Hematopoietic multipotent progenitor cell treated with erythropoietin and hydrocortisone succinate and interleukin-3 and kit ligand, for 17 days (in vitro differentiated cells): ENCODE data around the gene ADD1.

ENCODE experiments used
- DNase-seq: peaks from one replicate; pipeline ENCODE4 v3.0.0-alpha.2; 2015; ENCODE audit warnings: low spot score

The ADD1 gene

DNA sequence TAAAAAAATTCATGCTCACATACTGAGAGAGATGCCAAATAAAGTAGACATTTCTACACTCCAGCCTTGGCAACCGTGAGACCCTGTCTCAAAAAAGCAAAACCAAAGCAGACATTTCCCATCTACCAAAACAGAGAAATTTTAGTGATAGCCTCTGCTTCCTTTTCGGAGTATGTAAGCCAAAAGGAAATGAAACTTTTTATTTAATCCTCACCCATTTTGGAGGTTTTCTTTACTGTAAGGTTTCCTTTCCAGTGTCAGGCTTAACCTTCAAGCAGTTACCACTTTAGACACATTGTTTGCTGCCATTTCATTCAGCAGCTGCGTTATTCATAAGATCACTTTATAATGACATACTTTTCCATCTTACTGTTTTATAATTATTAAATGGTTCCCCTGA is 15.9 kb downstream of the ADD1 start:
- no peak for DNase-seq

DNA sequence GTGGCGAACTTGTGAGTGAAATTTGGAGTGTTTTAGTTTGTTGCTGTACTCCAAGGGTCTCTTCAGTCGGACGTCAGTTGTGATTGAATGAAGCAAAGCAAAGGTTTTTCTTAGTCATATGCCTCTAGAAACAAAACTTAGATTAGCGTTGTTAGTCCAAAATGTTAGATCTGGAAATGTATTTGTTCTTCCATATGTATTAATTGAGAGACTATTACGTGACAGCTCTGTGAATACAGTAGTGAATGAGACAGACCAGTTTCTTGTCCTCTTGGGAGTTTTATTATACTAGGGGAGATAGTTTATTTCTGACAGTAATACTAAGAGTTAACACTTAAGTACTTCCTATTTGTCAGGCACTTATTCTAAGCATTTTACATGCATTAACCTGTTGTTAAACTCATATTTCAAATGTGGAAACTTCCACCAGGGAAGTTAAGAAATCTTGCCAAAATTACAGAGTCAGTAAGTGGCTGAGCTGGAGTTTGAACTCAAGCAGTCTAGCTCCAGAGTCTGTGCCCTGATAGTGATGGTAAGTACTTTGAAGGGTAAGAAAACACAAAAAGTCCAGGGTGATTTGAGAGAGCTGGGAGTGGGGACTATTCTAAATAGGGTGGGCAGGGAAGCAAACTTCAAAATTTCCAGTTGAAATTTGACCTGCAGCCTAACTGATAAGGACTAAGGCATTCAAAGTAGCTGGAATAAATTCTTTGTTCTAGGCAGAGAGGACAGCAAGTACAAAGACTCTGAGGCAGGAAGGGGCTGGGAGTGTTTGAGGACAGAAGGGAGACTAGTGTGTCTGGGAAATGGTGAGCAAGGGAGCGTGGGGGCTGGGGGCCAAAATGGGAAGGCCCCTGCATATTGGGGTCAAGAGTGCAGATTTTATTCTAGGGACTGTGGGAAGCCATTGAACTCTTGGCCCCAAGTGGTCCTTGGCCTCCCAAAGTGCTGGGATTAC is 17.0 kb downstream of the ADD1 start:
- no peak for DNase-seq

DNA sequence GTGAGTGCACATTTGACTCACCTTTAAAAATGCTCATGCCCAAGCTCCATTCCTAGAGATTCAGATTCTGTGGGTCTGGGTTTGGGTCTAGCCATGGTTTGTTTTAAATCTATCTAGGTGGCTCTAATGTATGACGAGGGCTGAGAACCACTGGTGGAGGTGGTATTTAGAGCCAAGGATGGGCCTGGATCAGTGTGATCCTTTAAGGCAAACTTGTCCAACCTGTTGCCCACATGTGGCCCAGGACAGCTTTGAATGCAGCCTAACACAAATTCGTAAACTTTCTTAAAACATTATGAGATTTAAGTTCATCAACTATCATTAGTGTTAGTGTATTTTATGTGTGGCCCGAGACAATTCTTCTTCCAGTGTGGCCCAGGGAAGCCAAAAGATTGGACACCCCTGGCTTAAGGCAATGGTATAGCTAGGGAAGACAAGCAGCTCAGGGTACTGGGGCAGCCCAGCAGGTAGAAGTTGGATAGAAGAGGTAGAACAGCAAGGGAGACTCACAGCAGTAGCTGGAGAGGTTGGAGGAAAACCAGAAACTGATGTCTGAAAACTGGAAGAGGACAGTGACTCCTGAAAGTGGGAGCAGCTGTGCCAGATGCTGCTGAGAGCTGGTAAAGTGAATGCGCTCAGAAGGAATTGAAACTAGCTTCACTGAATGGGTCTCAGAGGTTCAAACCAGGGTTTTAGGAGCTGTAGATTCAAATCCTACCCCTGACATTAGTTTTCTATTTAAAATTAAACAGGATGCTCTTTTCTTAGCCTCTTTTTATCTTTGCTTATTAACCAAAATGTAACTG is 18.2 kb downstream of the ADD1 start:
- DNase-seq, result no peak

DNA sequence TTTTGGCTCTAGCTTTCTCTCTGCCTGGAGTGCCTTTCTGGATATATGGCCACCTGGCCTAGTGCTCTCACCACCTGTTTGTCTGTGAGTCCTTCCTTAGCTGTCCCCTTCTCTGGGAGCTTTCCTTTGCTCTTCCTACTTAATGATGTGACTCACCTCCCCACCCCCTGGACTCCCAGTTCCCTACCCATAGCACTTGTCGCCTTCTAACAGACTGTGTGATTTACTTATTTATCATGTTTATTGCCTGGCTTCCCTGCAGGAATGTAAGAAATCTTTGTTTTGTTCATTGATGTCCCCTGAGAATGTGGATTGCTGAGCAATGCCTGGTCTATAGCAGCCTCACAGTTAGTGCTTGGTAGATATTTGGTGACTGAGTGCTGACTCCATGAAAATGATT is 18.9 kb downstream of the ADD1 start:
- DNase-seq, result no peak

DNA sequence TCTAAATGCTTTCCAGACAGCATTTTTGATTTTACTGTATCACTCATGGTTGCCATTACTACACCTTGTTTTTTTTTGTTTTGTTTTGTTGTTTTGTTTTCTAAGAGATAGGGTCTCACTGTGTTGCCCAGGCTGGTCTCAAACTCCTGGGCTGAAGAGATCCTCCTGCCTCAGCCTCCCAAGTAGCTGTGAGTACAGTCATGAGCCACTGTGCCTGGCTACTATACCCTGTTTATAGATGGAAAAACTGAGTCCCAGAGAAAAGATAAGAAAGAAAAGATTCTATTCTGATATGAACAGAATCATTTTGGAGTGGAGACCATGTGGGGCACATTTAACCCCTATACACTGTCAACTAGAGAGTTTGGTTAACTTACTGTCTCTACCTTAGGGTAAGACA is 20.0 kb downstream of the ADD1 start:
- DNase-seq, result no peak

DNA sequence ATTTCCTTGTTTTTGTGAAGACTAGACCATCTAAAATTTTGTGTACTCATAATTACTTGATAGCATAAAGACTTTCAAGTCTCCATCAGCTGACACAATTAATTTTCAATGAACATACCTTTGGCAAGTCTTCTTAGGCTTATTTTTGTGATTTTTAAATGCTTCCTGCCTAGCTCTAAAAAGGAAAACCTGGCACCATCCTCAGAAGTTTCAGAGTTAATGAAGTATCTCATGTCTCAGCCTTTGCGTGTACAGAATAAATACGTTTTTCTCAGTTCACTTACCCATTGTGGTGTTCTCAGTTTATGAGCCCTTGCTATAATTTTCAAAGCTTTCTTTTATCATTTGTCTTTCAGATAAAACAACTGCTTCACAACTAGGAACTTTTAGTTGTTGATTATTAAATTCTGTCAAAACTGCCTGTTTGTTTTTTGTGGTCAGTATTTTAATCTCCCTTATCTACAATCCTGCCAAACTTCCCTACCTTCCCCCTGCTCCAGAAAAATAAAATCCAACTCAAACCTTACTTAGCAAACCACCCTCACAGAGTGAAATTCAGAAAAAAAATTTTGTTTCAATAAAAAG is 21.6 kb downstream of the ADD1 start:
- DNase-seq, result no peak

DNA sequence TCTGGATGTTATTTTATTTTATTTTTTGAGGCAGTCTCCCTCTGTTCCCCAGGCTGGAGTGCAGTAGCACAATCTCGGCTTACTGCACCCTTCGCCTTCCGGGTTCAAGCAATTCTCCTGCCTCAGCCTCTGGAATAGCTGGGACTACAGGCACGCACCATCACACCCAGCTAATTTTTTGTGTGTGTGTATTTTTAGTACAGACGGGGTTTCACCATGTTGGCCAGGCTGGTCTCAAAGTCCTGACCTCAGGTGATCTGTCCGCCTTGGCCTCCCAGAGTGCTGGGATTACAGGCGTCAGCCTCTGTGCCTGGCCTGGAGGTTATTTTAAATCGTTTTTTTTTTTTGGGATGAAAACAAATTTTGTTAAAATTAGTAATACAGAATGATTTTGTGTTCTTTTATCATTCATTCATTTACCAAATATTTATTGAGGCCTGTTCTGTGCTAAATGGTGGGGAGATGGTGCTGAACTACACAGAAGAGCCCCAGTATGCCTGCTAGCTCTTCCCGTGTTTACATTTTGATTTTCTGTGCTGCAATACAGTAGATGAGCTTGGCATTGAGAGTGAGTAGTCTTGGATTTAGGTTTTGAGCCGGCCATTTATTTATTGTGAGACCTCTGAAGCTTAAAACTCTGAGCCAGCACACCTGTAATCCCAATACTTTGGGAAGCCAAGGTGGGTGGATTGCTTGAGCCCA is 22.7 kb downstream of the ADD1 start:
- no peak for DNase-seq

DNA sequence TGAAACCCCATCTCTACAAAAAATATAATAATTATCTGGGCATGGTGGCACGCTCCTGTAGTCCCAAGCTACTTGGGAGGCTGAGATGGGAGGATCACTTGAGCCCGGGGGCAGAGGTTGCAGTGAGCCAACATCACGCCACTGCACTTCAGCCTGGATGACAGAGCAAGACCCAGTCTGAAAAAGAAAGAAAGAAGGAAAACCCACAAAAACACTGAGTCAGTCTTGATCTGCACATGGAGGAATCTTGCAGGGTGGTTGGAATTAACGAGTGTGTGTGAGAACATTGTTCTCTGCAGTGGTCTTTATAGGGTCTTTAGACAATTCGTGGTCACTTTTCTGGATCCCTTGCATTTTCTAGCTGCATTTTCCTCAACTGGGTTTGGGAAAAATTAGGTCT is 23.2 kb downstream of the ADD1 start:
- no peak for DNase-seq

DNA sequence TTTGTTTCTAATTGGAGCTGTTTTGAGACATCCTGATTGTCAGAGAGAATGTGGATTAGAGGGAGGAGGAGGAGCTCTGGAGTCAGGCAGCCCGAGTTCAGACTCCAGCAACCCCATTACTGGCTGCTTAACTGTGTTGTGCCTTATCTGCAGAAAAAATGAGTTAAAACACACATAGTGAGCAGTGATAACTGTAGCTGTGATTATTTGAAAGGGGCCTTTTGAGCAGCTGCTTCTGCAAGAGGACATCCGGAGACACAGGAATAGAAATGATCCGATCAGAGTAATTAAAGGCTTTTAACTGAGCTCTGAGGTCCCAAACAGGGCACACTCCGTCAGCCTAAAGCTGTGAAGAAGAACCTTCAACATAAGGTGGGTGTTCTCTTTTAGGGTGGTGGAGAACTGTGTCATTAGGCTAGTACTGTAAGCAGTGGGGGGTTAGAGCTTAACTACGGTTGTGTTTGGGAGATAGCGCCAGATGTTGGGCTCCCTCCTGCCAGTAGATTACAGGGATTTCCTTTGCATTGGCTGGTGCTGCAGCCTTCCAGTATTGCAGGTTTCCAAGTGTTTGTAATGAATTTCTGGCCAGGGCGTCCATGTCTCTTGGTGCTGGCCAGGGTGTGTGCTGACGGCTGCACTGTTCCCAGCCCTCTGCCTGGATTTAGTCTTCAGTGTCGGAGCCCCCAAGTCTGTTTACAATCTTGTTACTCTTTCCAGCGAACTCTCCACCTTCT is 24.3 kb downstream of the ADD1 start:
- DNase-seq, result no peak

DNA sequence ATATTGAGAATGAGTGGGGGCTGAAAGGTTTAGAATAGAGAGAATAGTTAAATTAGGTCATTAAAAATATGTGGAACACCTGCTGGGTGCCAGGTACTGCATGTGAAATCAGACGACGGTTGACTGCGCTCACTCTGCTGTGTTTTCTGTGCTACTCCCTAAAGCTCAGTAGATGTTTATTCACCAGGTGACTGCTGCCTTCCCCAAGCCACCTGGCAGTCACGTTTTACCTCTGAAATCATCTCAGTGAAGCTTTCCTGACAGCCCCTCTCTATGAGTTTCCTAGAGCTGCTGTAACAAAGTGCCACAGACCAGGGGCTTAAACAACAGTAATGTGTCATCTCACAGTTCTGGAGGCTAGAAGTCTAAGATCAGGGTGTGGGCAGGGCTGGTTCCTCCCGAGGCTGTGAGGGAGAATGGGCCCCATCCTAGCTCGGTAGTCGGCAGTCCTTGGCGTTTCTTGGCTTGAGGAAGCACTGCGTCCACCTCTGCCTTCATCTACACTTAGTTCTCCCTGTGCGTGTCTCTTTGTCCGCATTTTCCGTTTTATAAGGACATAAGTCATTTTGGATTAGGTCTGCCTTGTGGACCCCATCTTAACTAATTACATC is 25.3 kb downstream of the ADD1 start:
- no peak for DNase-seq

DNA sequence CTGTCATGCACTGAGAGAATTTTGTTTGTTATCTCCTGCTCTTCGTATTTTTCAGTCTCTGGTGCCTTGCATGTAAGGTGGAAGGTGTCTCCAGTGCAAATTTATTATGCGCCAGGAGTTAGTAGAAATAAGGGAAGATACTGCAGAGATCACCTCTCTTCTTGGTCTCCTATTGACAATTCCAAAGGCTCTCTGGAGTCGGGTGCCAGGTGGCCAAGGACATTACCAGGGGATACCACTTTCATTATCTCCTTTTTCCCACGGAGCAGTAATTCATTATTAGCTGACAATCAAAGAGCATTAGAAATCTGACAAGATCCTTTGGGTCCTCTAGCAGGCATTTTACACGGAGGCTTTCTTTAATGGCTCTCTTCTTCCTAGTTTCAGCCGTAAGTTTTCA is 26.0 kb downstream of the ADD1 start:
- no peak for DNase-seq

DNA sequence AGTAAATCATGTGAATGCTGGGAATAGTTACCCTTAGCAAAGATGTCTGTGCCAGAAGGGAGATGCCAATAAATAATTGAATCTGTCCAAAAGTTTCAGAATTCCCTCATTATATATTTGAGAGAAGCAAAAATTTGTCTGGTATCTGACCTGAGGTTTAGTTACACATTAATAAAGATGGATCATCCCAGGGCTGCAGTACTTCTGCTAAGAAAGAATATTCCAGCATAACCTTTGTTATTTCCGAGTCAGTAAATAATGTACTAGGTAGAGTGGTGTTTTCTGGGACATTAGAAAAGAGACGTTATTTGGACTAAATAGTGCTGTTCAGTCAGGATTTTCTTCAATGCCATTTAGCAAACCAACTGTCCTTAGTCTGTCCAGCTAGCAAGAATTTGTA is 26.4 kb downstream of the ADD1 start:
- DNase-seq, result no peak

DNA sequence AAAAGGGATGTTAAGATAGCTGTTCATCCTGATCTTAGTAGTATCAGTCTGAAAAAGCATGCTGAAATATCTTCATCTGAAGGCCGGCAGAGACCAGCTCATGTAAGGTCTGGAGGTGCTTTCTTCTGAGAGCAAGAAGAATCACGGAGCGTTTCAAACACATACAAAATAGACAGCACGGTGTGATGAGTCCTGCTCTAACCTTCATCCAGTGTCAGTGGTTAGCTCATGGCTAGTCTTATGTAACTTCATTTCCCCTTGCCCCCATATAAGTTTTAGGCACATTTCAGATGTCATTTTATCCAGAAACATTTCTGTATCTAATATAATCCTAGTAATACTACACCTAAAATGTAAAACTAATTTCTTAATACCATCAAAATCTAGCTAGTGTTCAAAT is 27.8 kb downstream of the ADD1 start:
- DNase-seq, result no peak

DNA sequence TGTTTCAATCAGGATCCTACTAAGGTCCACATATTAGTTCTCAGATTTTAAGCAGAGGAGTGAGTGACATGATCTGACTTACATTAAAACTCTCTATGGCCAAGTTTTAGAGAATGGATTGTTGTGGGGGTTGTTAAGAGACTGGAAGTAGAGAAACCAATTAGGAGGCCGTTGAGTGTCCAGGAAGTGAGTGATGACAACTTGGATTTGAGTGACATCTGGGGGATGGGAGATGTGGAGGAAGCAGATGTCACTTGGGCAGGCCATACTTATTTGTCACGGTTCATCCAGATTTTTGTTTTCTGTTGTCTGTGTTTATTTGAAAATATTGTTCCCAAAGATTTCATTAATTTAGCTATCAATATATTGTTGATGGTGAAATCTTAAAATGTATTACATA is 28.3 kb downstream of the ADD1 start:
- no peak for DNase-seq

DNA sequence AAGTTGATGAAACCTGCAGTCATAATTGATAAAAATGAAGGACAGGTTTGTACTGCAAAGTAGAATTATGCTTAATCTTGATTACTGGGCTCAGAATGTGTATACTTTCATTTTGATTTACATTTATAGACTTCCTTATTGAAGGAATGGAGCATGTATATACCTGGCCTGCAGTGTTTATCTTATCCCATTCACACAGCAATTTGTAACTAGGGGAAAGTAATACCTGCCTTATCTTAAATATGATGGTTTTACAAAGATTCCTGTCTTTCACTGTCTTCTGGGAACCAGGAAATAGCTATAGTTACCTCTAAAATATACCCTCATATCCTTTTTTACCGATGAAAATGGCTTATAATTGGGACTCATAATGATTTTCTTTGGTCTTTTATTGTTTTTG is 29.7 kb downstream of the ADD1 start:
- no peak for DNase-seq

DNA sequence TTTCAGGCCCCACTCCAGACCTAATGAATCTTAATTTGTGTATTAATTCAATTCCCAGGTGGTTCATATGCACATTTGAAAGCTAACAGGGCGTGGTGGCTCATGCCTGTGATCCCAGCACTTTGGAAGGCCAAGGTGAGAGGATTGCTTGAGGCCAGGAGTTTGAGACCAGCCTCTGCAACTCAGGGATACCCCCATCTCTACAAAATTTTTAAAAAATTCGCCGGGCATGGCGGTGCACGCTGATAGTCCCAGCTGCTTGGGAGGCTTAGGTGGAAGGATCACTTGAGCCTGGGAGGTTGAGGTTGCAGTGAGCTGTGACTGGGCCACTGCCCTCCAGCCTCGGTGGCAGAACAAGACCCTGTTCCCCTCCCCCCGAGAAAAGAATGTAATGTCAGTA is 31.2 kb downstream of the ADD1 start:
- DNase-seq, result no peak

DNA sequence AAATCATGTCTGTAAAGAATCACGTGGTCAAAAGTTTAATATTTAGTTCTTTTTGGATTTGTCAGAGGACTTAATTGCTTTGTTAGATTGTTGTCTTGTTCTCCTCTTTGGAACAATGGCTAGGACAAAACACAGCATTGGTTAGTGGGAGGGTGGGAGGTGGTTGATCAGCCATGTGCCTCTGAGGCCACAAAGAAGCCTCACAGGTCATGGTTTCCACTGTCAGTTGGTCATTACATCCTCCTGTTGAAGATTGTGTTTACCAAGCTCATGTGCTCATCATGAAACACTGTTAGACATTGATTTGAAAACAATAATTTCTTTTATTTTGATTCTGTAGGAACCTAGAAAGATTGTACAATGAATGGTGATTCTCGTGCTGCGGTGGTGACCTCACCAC is 31.9 kb downstream of the ADD1 start:
- DNase-seq, result no peak

DNA sequence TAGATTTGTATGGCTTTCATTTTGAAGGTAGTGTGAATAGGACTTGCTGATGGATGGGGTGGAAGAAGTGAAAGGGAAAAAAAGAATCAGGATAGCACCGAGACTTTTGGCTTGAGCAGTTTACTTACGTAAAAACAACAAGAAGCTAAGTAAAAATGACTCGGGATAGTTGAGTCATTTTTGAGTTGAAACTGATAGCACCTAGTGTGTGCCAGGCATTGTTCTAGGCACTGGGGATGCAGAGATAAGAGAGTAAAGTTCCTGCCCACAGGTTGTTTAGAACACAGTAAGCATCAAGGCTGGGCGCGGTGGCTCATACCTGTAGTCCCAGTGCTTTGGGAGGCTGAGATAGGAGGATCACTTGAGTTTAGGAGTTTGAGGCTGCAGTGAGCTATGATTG is 34.7 kb downstream of the ADD1 start:
- DNase-seq, result no peak

DNA sequence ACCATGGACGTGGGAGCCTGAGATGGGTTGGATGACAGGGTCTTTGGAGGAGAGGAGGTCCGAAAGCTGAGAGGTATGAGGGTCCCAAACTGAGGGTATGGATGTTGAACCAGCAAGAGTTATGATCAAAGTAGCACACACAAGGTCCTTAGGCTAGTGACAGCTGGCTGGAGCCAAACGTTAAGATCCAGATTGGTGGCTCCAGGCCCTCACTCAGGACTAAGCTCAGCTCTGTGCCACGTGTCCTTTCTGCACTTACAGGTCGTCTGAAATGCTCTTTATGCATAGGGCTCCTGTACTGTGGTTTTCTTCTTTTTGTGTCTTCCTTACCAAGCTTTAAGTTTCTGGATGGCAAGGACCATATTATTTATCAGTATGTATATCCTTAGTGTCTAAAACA is 35.4 kb downstream of the ADD1 start:
- DNase-seq, result no peak

DNA sequence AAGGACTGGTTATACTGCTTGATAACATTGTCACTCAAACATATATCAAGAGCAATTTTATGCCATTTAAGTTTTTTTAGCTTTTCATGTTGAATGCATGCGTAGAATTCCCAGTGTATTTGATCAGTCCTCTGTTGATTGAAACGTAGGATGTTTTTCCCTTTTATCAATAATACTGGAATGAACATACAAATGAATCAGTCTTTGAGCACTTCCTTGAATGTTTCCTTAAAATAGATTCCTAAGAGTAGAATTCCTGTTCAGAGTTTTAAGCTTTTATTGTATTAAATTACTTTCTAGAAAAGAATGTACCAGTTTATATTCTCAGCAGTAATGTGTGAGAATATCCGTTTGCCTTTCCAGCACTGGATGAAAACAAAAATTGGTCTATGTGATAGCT is 37.8 kb downstream of the ADD1 start:
- no peak for DNase-seq

DNA sequence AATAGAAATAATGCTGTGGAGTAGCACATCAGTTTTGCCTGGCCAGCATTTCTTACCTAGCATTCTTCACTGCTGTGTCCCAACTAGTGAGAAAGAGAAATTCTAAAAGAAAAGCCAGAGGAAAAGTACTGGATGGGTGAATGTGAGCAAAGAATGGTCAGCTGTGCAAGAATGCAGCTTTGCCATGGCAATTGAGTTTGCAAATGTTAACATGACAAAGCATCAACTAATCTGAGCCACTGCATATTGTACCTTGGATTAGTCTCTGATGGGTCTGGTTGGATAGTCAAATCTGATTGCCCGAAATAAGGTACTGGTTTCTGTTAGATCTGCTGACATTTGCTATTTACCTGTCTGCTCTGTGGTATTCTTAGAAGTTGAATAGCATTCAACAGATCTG is 38.7 kb downstream of the ADD1 start:
- no peak for DNase-seq
